ENCODE measurements around the gene PLA2G4F.

DNA sequence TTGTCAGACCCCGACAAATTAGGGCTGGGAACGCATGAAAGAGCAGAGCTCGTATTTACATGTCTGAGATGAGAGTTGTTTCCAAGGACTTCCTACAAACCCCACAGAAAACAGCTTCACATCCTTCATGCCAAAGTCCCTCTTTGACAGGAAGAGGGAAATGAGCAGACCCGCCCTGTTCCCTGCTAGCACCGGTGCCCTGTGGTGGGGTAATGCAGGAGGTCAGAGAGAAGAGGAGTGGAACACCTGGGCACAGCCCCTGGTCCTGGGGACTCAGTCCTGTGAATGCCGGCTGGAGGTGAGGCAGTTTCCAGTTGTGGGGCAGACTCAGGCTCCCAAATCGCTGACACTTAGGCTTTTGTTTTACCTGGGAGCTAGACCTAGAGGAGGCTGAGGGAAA, 66.1 kb downstream of the PLA2G4F start:
- TF ChIP-seq, protein P1, sequence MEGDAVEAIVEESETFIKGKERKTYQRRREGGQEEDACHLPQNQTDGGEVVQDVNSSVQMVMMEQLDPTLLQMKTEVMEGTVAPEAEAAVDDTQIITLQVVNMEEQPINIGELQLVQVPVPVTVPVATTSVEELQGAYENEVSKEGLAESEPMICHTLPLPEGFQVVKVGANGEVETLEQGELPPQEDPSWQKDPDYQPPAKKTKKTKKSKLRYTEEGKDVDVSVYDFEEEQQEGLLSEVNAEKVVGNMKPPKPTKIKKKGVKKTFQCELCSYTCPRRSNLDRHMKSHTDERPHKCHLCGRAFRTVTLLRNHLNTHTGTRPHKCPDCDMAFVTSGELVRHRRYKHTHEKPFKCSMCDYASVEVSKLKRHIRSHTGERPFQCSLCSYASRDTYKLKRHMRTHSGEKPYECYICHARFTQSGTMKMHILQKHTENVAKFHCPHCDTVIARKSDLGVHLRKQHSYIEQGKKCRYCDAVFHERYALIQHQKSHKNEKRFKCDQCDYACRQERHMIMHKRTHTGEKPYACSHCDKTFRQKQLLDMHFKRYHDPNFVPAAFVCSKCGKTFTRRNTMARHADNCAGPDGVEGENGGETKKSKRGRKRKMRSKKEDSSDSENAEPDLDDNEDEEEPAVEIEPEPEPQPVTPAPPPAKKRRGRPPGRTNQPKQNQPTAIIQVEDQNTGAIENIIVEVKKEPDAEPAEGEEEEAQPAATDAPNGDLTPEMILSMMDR (conservative IDR thresholded peaks at IDR 0.05) = no peak
- TF ChIP-seq EZH2 (IDR thresholded peaks at IDR 0.05; ENCODE audit: low read depth) = no peak

All from PC-9 (cell line).